ELR (cell line): ENCODE results near the gene HOXD1.

Experiments used
- DNase-seq: peaks from one replicate; pipeline ENCODE4 v3.0.0-alpha.2; 2015; ENCODE audit warnings: low read depth

The HOXD1 gene

DNA sequence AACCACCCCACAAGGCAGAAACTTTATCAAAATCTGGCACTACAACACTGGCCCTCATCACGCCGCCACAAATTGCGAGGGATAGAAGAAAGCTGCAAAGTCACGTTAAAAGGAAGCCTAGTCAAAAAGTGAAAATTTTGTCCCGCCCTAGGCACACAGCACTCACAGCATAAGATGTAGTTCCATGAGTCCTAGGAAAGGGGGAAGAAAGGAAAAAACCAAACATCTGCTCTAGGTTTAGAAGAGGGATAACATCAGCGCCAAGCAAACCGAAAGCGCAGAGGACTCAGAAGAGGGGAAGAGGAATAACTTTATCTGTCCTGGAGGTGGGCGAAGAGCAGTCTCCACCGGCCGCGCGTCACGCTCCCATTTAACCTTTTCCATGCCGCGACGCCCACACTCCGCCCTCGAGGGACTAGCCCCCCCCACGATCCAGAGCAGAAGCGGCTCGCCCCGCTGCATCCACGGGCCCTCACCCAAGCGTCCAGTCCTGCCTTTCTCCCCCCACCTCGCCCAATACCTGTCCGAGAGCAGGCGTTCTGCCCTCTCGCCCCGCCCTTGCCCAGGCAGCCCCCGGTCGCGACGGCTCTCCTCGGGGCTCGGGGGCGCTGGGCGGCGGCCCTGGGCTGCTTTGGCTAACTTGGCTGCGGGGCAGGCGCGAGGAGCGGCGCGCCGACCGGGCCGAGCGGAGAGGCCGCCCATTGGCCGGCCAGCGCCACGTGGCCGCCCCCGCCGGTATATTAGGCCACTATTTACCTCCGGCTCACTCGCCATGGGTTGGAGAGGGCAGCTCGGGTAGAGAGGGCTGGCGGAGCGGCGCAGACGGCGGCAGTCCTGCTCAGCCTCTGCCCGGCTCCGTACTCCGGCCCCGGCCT, at the start of gene HOXD1:
TSS of gene HOXD1 (plus strand) at position 770 of the 875 bp plus-strand sequence. CDS start 134 bp downstream, outside the sequence.
- DNase-seq: no peak

DNA sequence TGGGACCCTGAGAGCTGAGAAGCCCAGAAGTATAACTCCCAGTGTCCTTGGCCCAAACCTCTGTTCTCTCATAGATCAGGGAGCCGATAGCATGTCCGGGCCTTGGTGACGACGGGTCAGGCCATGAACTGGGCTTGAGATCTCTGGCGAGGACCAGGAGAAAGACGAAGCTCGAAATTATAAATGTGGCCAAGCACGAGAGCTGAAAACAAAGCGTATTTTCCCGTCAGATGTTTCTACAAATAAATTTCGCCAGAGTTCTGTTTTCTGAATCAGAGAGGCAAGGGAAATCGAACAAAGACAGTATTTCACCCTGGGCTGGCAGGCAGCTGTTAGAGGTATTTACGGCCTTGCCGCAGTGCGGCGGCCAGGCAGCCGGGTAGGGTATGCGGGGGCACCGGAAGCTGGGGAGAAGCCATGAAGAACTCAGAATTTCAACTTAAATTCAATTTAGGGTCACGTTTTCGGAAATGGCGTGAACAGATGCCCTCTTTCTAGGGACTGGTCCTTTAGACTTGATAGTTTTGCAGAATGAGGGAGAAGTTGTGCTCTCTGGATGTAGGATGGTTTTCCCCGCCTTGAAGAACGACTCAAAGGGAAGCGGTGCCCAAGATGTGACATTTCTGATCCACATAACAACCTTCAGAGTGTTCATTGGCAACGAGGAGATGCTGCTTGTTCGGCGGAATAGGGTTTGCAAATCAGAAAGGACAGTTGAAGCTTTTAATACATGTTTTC, 49.4 kb upstream of the HOXD1 start:
- no peak for DNase-seq

- DNase-seq: no peak
Measured at GRCh38 chr2:176139661-176140512, 48.6 kb upstream of the HOXD1 start.

DNA sequence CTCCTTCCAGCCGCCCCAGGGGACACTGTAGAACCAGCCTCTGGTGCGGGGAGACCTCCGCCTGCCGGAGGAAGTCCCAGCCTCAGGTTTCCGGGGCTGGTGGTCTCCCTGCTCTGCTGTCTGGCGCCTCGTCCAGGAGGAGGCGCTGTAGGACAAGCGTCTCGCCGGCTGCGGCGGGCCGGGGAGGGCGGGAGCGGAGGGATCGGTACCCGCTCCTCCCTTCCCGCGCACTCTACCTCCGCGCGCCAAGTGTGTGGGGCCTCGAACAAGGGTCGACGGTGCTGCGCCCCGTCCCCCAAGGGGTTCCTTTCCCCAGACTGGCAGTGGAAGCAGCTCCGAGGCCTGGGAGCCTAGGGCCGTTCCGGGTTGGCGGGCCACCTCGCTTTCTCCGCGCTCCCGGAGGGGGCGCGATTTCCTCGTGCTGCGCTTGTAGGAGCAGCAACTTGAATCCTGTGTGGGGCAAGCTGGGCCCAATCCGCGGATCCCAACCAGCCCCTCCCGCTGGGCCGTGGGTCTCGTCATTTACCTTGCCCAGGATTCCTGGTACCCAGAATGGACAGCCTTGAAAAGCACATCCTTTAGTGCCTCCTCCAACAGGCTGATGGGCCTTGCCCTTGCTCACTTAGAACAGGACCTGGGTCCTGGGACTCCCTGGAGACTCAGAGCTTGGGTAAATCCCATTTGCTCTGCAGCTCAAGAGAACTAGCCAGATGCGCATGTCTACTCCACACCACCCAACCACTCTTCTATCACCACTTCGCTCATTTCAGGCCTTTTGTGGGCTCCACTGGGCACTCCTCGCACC, 47.8 kb upstream of the HOXD1 start:
- DNase-seq: peak; percentile 69

GRCh38 chr2:176142281-176142680, 46.2 kb upstream of the HOXD1 start:
- DNase-seq: no peak

DNA sequence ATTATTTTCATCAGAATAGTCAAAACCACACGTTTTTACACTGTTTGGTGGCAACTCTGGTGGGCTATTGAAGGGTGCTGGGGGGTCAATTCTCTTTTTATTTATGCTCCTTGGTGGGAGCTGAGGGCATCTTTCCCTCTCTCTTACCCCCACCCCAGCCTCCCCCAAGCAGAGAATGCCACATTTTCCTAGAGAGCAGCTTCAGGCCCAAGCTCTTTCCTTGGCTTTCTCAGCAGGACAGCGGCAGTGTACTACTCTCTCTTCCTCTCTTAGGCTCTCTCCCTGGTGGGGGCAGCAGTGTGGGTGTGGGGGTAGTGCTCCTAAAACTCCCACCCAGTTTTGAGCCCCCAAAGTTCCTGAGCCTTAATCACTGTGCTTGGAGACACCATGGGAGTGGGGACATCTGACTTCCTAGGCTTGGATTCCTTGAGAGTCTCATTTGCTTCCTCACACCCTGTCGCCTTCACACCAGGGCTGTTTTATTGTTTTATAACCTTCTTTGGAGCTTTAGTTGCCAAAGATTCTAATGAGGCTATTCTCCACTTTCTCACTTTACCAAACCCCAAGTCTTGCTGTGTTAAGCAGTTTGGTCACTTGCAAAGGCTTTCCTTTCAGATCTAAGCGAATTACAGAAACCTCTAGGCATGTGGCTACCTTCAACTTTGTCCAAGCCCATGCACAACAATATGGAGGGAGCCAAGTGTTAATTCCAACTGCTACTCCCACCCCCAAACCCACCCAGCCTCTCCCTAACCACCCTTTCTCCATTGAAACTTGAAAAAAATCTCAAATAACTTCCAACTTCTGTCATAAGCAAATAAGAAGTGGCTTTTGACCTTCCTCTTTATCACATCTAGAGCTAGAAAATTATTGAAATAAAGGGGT, 43.1 kb upstream of the HOXD1 start:
- DNase-seq: no peak

- no peak for DNase-seq
Measured at GRCh38 chr2:176146101-176146500, 42.4 kb upstream of the HOXD1 start.

DNA sequence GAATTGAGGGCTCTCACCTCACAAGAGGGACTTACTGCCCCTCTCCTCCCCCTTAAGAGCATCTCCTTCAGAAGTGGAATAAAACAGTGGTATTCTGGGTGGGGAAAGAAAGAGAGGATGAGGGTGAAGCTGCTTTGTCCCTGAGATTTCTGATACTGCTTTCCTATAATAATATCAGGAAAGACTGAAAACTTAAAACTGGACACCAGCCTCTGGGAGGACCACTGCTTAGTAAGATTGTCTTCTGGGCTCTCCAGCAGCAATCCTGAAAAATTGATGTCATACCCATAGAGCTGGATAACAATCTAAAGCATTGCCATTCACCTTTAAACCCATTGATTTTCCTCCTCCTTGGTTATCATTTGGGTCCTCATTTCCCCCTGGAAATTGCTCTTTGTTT, 41.8 kb upstream of the HOXD1 start:
- DNase-seq: no peak

DNA sequence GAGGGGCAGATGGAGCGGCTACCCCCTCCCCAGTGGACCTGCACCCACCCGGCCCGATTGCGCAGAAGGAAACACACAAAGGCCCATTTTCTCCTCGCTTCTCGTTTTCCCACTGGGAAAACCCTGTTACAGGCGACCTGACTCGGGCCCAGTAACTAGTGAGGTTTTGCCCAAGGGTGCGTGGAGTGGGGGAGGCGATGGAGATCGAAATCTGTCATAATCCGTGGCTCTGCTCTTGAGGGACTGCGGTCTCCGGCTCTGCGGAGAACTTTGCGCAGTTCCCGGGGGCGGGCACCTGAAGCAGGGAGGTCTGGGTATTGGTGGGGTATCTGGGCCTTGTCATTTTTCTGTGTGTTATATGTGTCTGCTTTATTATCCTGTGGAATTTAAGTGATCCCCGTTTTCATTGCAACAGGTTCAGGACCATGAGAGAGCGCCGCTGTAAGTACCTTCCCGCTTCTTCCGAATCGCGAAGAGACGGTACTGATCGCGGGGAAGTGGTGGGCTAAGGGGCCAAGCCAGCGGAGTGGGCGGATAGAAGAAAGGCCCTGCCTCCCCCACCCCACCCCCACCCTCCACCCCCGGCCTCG, 41.2 kb upstream of the HOXD1 start:
- no peak for DNase-seq

- no peak for DNase-seq
Measured at GRCh38 chr2:176147800-176148496, 40.5 kb upstream of the HOXD1 start.

- DNase-seq: no peak
Measured at GRCh38 chr2:176148751-176149421, 39.6 kb upstream of the HOXD1 start.

GRCh38 chr2:176149481-176149938, 39.0 kb upstream of the HOXD1 start:
- DNase-seq: no peak

DNA sequence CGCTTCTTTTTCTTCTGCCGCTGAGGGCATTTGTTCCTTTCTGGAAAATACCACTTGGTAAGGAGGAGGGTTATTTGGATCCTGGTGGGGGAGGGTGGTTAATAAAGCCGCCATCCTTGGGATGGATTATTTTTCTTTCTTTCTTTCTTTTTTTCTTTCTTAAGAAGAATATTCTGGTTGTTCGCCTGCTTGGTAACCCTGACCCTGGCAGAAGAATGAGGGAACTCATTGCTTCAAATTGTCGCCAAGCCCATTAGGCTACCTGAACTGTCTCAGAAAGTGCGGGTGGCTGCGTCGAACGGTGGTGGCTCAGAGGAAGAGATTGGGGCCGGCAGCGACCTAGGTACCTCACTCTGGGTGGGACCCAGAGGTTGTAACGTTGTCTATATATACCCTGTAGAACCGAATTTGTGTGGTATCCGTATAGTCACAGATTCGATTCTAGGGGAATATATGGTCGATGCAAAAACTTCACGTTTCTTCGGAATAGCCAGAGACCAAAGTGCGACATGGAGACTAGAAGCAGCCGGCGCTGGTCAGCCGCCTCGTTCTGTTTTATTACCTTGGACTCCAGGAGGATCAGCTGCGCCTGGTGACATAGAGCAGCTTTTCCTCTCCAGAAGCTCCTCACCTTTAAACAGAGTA, 38.4 kb upstream of the HOXD1 start:
- DNase-seq: no peak

DNA sequence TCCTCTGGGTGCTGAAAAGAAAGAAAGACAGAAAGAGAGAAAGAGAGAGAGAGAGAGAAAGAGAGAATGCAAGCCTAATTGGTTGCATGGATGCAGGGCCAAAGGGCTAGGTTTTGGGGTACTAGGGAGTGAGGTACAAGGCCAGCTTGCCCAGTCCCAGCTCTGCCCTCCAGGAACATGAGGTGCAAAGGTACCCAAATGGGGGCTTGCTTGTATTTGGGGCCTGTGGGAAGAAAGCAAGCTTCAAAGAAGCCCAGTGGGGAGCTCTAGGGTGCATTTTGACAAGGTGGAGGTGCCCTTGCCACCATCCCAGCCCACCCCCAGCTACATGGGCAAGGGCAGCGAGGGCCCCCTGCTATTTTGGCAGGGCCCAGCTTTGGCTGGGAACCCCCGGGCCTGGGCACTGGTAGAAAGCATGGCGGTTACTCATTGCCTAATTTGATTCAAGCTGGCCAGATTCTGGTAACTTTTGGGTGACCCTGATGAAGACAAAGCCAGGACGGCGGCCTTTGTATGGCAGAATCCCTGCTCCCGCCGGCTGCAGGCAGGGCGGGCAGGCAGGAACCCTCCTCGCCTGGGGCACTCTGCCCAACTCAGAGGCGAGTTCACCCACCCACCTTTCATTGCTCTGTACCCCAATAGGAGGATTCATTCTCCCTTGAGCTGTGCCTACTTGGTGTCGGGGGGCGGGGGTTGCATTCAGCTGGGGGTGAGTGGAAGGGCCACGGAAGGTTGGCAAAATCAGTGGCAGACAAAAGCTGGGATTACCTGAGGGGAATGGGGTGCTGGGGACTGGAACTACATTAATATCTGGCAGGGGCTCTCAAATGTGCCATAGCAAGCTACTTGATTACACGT, 37.7 kb upstream of the HOXD1 start:
- no peak for DNase-seq

DNA sequence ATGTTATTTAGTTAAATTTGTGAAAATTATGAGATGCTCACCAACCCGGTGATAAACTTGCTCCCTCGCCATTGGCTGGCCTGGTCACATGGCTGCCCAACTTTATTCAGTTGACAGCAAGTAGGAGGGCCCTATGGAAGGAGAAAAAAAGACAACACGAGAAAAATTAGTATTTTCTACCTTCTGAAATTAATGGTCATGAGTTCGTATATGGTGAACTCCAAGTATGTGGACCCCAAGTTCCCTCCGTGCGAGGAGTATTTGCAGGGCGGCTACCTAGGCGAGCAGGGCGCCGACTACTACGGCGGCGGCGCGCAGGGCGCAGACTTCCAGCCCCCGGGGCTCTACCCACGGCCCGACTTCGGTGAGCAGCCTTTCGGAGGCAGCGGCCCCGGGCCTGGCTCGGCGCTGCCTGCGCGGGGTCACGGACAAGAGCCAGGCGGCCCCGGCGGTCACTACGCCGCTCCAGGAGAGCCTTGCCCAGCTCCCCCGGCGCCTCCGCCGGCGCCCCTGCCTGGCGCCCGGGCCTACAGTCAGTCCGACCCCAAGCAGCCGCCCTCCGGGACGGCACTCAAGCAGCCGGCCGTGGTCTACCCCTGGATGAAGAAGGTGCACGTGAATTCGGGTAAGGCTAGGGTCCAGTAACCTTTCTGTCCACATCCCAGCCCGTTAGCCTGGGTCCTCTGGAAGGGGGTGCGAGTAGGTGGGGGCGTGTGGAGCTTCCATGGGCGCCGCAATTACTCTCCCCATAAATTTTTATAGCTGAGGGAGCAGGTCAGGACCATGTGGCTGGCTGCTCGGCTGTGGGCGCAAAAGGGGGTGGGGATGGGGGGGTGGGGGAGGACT, 36.8 kb upstream of the HOXD1 start, which contains the start of gene HOXD4:
TSS of gene HOXD4 (plus strand) at position 109 of the 846 bp plus-strand sequence. CDS start at position 193, 84 bp downstream.
- no peak for DNase-seq
